Posterior cingulate gyrus (tissue), 11 donors: Measurements from ENCODE around the gene MYO3A.
"Not testable (repeated sequence)": the region's sequence is repeated elsewhere in the genome, so short reads cannot be mapped to it uniquely, and the experiment has no call there.

Source experiments
- DNase-seq, 10 donors: peaks; one replicate each; pipeline versions ENCODE4 v3.0.0 to v3.0.0-alpha.2; 2020 to 2021; ENCODE audit warnings: mixed read lengths in 3 of 10
- intact Hi-C: fragments of 100-400 bp; cut with DNase I; formaldehyde crosslinking; loops from one replicate; pipeline ENCODE4 v1.15.1; 2023

The MYO3A gene

DNA sequence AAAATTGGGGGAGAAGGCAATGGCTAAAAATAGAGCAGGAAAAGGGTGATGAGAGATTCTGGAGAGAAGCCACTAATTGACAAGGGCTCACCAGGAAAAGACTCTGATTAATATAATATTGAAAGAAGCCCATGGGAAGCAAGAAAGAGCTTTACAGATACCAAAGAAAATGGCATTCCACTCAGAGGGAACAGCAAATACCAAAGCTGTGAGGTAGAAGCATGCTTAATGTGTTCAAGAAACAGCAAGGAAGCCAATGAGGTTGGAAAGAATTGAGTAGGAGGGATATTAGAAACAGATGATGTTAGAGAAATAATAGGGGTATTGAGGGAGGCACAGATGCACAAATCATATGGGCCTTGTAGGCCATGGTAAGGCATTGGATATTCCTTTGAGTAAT is 130.1 kb downstream of the MYO3A start:
- no peak for DNase-seq
- intact Hi-C loops: no loop called here

DNA sequence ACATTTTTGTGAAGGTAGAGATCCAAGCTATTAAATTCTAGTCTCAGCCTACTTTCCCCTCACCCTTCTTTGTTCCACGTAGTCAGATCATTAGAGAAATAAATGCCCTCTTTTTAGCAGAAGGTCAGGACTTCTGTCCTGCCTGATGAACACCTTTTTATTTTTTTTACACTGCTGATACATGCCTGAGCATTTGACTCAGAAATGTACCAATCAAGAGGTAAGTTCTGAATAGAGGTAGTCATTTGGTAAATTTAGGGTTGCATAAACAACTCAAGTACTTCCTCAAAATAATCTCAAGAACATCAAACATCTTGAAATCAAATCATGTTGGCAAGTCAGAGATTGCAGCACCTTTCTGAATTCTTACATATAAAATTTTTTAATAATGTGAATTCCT is 133.7 kb downstream of the MYO3A start:
- no peak for DNase-seq
- intact Hi-C loops: no loop called here

DNA sequence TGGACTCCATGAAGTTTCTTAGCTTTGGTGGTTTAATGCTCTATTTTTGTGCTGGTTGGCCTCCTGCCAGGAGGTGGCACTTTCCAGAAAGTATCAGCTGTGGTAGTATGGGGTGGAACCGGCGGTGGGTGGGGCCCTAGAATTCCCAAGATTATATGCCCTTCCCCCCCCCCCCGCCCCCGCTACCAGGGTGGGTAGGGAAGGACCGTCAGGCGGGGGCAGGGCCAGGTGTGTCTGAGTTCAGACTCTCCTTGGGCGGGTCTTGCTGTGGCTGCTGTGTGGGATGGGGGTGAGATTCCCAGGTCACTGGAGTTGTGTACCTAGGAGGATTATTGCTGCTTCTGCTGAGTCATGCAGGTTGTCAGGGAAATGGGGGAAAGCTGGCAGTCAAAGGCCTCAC is 146.9 kb downstream of the MYO3A start:
- intact Hi-C loops: not testable (repeated sequence)
- DNase-seq: peak in 2 of 10 donors; percentile 35 to 59

DNA sequence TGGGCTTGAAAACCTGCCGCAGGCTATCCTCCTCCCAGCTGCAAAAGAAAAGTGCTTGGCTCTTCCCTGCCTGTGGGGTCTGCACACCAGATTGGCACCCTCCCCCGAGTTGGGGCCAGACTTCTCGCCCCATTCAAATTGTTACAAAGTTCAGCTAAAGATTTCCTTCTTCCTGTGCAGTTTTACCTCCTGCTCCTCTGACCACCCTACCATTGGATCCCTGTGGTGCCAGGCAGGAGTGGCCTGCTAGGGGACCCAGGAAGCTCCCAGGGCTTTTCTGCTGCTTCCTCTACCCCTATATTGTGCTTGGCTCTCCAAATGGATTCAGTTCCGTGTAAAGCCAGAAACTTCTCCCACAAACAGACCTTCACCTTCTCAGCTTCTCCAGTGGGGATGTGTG is 147.4 kb downstream of the MYO3A start:
- peak in 1 of 10 donors; percentile 49 for DNase-seq
- intact Hi-C loops: no loop called here

DNA sequence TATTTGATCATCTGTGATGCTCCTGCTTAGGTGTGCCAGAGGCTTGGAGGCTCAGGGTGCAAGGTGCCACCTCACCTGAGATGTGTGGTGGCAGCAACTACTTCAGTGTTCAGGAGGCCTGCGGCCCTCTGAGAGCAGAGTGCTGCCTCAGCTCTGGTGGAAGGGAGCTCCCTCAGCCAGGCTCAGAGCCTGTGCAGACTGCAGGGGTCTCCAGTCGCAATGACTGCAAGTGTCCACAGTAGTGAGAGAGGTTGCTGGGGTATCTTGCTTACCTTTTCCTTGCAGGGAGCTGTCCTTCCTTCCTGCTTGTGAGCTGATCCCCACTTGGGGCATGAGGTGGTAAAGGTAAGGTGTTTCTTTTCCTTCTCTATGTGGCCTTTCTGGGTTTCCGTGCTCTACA is 151.5 kb downstream of the MYO3A start:
- intact Hi-C loops: no loop called here

DNA sequence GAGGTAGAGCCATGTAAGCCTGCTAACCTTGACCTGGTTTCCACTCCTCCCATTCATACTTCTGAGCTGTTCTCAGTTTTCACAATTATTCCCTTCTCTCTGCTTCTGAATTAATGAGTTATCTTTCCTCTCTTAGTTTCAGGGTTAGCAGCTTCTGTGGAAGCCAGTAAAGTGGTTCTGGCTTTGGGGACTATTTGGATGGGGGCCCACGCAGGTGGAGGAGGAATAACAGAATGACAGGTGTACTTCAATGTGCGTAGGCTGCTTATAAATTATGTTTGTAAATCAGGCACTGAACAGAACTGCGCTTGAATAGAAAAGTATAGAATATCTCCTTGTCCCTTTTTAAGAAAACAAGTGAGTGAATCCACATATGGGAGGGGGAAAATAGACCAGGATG is 153.6 kb downstream of the MYO3A start:
- intact Hi-C loops: no loop called here
- no peak for DNase-seq

More for the DNA sequence above, 151.5 kb downstream of the MYO3A start:
- DNase-seq: peak in 1 of 10 donors; percentile 32

DNA sequence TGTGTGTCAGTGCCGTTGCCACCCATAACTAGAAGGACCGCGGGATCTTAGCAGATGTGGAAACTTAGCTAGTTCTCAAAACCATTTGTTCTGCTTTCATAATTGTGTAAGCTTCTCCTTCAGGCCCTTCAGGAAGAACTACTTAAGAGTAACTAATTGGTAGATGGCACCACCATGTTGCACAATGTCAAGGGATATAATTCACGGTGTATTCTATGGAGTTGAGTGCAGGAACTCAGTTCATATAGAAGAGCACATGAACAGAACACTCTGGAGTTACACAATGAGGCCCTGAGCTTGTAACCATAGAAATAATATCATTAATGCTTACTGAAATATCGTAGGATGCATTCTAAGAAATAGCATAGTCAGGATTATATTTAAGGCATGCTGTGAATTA is 156.0 kb downstream of the MYO3A start:
- intact Hi-C loops: no loop called here
- no peak for DNase-seq

DNA sequence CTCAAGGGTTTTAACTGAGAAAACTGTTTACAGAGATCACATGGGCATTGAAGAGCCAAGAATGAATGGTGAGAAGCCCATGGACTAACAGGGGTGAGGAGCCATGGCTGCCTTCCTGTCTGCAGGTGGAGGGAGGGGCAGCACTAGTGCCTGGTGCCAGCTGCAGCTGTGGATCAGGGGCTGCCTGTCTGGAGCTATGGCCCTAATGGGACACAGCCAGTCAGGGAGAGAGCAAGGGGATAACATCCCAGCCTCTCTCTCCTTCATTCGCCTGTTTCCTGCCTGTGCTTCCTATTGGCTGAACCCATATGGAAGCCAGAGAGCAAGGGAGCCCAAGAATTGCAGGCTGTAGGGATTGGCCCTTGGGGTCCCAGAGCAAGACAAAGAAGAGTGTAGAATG is 156.7 kb downstream of the MYO3A start:
- DNase-seq: peak in 2 of 10 donors; percentile 44 to 52
- intact Hi-C loops: no loop called here

DNA sequence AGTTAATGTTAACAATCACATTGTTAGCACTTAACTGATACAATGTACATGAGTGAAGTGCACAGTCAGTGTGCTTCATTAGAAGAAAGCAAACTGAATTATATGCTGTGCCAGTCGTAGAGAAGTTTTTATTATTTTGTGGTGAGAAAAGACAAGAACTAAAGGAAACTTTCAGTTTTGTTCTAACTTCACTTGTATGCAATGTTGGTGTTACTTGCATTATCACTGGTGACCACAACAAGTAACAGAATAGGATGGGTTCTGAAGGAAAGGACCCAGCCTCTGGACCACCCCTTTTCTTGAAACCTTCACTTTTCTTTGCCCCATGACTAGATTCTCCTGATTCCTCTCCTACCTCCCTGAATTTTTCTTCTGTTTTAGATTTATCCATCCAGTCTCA is 159.2 kb downstream of the MYO3A start:
- intact Hi-C loops: no loop called here
- no peak for DNase-seq

DNA sequence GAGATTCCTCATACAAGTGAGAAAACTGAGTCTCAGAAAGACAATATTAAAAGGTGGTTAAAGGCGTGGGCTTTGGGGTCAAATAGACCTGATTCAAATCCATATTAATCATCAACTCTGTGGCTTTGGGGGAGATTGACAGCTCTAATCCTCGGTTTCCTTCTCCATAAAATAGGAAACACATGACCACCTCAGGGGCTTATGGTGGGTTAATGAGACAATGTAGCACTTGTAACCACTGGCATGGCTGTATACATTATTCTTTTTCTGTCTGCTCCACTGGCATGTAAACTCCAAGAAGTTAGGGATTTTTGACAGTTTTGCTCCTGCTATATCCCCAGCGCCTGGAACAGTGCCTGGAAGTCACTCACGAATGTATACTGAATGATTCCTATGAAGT is 161.8 kb downstream of the MYO3A start:
- intact Hi-C loops: no loop called here
- no peak for DNase-seq

DNA sequence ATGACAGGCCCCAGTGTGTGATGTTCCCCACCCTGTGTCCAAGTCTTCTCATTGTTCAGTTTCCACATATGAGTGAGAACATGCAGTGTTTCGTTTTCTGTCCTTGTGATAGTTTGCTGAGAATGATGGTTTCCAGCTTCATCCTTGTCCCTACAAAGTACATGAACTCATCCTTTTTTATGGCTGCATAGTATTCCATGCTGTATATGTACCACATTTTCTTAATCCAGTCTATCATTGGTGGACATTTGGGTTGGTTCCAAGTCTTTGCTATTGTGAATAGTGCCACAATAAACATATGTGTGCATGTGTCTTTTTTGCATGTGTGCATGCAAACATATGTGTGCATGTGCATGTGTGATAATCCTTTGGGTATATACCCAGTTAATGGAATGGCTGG is 163.5 kb downstream of the MYO3A start:
- intact Hi-C loops, DNase-seq: not testable (repeated sequence)

DNA sequence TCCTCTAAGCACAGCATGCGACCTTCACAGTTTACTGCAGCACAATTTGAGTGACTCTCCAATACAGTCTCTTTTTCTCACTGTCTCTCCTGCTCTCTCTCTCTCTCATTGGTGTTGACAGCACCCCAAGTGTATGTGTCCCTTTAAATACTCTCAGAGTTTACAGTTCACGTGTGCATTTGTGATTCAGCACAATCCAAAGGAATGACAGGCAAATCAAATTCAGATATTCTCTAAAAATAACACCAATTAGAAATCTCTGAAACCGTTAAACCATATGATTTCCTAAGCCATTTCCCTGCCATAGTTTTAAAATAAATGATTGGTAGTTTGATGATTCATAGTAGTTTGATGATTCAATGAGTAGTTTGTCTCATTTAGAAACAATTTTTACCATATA is 178.5 kb downstream of the MYO3A start:
- DNase-seq: no peak
- intact Hi-C loops: no loop called here

DNA sequence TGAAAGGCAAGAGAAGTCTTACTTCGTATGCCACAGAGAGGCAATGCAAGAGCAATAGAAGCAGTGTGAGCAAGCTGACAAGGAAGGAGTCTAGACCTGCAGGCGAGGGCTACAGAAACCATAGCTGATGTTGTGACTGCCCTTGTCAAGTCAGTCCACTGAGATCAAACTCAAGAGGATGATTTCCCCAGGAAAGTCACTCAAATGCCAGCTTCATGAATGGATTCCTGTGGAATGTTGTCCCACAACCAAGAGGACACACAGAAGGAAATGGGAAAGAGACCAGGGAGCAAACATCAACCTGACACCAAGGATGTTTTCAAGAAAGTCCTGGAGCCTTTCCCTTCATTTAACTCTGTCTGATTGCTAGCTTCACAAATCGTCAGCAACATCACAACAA is 204.6 kb downstream of the MYO3A start:
- intact Hi-C loops: no loop called here
- DNase-seq: no peak

DNA sequence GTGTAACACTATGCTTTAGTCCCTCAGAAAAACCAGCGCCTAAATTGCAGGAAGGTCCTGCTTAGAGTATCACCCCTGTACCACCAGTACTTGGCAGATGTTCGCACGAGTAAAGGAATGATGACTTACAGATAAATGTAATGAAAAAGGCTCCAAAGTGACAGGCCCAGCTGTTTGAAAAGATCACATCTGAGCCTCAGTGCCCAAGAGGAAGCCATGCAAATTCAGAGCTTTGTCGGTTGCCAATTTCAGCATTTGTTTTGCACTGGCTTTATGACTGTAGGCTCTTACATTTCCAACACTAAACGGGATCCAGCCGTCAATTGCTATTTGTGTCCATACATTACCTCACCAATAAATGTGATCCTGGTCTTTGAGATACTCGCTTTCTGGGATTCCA is 222.0 kb downstream of the MYO3A start:
- intact Hi-C loops: no loop called here
- DNase-seq: no peak

DNA sequence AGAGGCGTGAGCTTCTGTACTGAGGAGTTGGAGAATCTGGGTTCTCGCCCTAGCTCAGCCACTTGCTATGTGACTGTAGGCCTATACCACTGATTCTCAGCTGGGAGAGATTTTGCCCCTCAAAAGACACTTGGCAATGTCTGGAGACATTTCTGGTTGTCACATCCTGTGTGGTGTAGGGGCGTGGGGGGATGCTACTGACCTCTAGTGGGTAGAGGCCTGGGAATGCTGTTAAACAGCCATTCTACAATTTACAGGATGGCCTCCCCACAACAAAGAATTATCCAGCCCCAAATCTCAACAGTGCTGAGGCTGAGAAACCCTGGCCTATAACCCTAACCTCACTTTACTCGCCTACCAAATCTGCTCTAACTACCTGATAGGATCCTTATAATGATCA is 223.7 kb downstream of the MYO3A start:
- intact Hi-C loops: no loop called here
- DNase-seq: no peak

DNA sequence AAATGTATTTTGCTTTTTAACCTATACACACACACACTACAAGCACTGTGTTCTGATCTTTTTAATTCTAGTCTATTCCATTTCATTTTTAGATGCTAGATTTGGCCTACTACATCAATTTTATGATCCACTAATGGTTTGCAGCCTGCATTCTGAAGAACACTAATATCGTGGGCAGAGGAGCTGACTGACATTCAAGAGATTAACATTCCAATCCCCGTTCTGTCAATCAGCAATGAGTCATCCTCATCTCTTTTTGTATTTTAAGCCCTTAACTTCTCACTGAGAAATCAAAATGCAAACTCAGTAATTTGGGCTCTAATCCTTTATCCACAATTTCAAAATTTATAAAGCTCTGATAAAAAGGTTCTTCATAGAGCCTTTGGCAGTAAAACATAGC is 235.4 kb downstream of the MYO3A start:
- intact Hi-C loops: no loop called here
- DNase-seq: no peak

DNA sequence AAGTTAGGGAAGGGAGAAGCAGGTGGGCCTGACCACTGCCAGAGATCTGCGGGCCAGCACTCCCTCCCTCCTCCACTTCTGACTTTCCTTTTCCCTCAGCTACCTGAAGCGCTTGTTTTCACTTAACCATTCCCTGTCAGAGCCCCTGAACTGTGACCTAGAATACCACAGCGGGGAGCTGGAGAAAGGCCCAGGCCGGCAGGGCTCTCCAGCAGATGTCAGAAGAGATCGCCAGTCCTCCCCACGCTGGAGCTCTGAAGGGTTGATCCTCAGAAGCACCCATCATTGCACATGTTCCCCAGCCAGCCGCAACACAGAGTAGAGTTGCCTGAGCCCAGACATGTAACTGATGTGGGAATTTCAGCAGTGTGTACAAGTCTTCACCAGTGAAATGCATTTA is 238.1 kb downstream of the MYO3A start:
- no peak for DNase-seq
- intact Hi-C loops: no loop called here

DNA sequence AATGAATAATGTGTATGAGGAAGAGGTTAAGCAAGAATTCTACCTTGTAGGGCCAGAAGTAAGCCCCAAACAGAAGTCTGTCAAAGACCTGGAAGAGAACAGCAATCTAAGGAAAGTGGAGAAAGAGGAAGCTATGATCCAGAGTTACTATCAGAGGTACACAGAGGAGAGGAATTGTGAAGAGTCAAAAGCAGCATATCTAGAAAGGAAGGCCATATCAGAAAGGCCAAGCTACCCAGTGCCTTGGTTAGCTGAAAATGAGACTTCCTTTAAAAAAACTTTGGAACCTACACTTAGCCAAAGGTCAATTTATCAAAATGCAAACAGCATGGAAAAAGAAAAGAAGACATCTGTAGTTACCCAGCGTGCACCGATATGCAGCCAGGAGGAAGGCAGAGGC is 239.8 kb downstream of the MYO3A start:
- intact Hi-C loops: no loop called here
- no peak for DNase-seq

DNA sequence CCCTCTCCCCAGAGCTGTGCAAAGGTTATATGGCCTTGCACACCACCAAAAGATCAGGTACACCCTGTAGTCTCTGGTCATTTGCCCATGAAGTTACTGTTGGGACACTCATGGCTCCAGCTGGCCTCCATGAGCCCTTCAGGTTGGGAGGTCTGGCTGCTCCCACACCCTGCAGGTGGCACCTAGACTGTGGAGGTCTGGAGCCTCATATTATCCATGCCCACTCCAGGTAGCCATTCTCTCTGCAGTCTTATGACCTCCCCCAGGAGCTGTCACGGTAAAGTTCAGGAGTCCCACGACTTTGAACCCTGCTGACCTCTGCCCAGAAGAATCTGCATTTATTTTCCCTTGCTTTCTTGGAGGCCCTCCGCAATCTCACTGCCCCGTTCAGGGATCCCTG is 243.3 kb downstream of the MYO3A start:
- DNase-seq: no peak
- intact Hi-C loops: no loop called here

DNA sequence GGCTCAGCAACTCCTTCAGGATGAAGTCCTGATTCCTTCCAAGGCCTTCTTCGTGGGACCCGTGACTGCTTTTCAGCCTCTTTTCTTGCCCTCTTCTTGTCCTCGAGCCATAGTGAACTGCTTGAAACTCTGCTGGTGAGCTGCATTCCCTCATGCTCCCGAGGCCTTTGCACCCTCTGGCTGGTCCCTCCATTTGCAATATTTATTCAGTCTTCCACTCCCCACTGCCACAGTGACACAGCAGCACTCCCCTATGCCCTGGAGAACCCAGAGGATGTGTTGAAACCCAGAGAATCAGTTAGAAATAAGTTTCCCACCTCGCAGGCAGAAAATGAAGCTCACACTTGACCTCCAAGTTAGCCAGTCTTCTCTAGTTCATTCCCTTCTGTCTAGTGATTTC is 260.2 kb downstream of the MYO3A start:
- intact Hi-C loops: no loop called here
- no peak for DNase-seq

DNA sequence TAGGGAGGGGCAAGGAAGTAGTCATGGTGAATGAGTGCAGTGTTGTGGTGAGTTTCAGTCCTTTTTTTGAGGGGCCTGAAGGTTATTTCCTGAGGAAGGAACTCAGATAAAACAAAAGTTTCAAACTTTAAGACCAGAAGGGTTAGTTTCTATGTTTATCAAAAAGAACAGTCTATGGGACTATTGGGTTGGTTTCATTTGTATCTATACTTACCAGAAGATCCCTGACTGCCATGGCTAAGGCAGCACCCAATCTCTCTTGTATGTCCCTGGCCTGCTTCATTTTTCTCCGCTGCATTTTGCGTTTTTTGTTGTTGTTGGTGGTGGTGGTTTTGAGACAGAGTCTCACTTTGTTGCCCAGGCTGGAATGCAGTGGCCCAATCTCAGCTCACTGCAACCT is 263.2 kb downstream of the MYO3A start:
- intact Hi-C loops: no loop called here
- no peak for DNase-seq

DNA sequence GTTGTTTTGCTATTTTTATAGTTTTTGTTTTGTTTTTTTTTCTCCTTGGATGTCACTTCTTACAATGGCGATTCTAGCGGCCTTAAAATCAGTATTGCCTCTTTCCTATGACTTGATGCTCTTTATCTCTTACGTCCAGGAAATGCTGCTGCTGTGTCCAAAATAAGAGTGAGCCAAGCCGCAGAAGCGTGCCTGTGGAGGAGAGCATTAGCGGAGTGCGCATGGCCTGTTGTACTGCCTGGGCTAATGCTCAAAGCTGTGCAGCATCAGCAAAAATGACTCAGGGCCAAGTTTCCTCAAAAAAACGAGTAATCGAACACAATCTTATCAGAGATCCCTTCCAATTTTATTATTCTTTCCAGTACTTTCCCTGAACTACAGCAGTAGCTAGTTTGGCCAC is 264.1 kb downstream of the MYO3A start:
- no peak for DNase-seq
- intact Hi-C loops: no loop called here

DNA sequence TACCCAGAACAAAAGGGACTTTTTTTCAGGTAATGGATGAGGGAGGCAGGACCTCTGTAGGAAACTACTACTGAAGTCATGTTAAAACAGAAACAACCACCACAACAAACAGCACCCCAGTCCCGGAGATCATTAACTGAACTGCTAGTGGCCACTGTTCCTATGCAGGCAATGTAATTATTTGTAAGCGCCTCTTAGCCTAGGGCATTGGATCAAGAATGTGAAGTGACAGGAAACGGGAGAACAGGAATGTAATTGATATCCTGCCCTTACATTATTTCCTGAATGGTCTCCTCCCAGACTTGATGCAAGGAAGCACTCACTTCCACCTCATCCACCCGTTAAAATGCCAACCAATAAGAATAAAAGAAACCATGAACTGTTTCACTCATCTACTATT is 265.8 kb downstream of the MYO3A start:
- intact Hi-C loops: no loop called here
- no peak for DNase-seq

DNA sequence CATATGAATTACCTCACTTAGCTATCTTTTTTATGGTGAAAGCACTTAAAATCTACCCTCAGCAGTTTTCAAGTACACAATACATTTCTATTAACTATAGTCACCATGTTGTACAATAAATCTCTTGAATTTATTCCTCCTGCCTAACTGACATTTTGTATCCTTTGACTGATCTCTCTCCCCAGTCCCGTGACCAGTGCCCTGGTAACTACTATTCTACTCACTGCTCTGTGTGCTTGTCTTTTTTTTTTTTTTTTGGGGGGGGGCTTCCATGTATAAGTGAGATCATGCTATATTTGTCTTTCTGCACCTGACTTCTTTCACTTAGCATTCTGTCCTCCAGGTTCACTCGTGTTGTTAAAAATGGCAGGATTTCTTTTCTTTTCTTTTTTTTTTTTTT is 271.2 kb downstream of the MYO3A start:
- no peak for DNase-seq
- intact Hi-C loops: no loop called here
